Epithelial cell of proximal tubule (primary cell): Measurements from ENCODE around the gene VAC14. TPM values are rescaled to one million over a fixed set of nuclear protein-coding genes. Genes with fewer than 3 reads are reported as not detected.
"Not testable (repeated sequence)": the region's sequence is repeated elsewhere in the genome, so short reads cannot be mapped to it uniquely, and the experiment has no call there.

Experiments
- DNase-seq: peaks from one replicate; pipeline ENCODE4 v3.0.0-alpha.2; 2011; ENCODE audit warnings: low read depth
- H3K4me3 ChIP-seq: 2 replicates; pipeline ENCODE4 v1.5.1; 2011; ENCODE audit warnings: low read depth, mild to moderate bottlenecking, low read length
- total RNA-seq: library from RNA; depleted of rRNA; stranded (reverse); fragments of >200 nt; gene quantifications from 2 replicates; pipeline ENCODE4 v1.2.3, GENCODE V29; 2015
- TF ChIP-seq, protein P1 (sequence below): conservative IDR thresholded peaks from 2 replicates; pipeline ENCODE4 v1.5.1; 2012; ENCODE audit warnings: low read depth, mild to moderate bottlenecking, low read length

The VAC14 gene
- total RNA-seq, 1 donor from 2014 or later, result 32.5 TPM

- TF ChIP-seq, protein P1, sequence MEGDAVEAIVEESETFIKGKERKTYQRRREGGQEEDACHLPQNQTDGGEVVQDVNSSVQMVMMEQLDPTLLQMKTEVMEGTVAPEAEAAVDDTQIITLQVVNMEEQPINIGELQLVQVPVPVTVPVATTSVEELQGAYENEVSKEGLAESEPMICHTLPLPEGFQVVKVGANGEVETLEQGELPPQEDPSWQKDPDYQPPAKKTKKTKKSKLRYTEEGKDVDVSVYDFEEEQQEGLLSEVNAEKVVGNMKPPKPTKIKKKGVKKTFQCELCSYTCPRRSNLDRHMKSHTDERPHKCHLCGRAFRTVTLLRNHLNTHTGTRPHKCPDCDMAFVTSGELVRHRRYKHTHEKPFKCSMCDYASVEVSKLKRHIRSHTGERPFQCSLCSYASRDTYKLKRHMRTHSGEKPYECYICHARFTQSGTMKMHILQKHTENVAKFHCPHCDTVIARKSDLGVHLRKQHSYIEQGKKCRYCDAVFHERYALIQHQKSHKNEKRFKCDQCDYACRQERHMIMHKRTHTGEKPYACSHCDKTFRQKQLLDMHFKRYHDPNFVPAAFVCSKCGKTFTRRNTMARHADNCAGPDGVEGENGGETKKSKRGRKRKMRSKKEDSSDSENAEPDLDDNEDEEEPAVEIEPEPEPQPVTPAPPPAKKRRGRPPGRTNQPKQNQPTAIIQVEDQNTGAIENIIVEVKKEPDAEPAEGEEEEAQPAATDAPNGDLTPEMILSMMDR, result no peak
These were observed 151.7 kb downstream of the VAC14 start for GRCh38 chr16:70649300-70649699.

GRCh38 chr16:70648606-70649005 lies 152.4 kb downstream of the VAC14 start:
- H3K4me3 ChIP-seq, result no peak overlapping the region
- TF ChIP-seq, protein P1, result no peak
- no peak for DNase-seq

More at GRCh38 chr16:70649300-70649699, 151.7 kb downstream of the VAC14 start:
- no peak for DNase-seq
- no peak overlapping the region for H3K4me3 ChIP-seq

DNA sequence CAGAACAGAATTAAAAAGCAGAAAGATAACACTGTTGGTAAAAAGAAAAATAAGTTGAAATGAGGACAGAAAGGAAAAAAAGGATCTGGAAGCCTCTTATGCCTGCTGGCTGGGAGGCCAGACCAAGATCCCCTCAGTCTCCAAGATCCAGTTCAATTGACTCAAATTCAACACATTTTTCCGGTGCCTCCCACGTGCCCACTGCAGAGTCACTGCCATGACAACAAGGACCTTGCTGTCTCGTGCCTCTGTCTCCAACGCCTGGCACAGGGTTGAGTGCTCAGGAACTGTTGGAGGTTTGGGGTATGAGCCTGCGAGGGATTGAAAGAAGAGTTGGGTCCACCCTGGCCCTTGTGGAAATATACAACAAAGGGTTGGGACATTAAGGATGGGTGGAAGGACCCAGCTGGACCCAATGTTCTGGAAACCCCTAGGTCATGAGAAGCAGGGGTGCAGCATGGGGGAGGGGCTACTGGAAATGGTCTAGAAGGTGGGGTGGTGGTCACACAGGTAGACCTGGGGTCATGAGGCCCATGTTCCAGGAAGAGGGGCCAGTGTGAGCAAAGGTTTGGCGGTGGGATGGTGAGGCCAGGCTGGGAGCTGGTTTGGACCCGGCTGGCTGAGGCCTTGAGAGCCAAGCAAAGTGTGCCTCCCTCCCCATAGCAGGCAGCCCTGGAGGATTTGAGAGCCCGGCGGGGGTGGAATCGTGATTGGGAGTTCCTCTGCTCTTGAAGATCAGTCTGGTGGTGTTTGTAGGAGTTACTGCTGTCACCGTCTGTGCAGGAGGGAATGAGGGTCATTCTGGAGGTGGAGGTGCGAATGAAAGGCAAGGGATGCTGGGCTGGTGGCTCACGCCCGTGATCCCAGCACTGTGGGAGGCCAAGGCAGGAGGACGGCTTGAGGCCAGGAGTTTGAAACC lies 153.3 kb downstream of the VAC14 start:
- no peak overlapping the region for H3K4me3 ChIP-seq
- DNase-seq, result no peak
- TF ChIP-seq, protein P1, result no peak

GRCh38 chr16:70646260-70647241 lies 154.4 kb downstream of the VAC14 start, which contains the start of gene IL34:
Gene IL34 (plus strand): TSS chr16:70646559. CDS start chr16:70646948, 389 bp downstream.
- TF ChIP-seq, protein P1, result no peak
- no peak for DNase-seq
- no peak within 1 kb of the TSS for H3K4me3 ChIP-seq

- no peak for DNase-seq
- TF ChIP-seq, protein P1, result no peak
- H3K4me3 ChIP-seq, result no peak overlapping the region
These were observed 156.0 kb downstream of the VAC14 start for GRCh38 chr16:70644763-70645597.

DNA sequence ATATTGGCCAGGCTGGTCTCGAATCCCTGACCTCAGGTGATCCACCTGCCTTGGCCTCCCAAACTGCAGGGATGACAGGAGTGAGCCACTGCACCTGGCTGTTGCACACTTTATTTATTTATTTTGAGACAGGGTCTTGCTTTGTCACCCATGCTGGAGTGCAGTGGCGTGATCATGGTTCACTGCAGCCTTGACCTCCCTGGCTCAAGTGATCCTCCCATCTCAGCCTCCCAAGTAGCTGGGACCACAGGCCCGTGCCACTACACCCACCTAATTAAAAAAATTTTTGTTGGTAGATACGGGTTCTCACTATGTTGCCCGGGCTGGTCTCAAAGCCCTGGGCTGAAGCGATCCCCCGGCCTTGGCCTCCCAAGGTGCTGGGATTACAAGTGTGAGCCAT lies 157.7 kb downstream of the VAC14 start:
- not testable (repeated sequence) for H3K4me3 ChIP-seq, DNase-seq
